ENCODE results near the gene IRF1.

- no peak for TF ChIP-seq CTCF (IDR thresholded peaks at IDR 0.05)
- no peak for TF ChIP-seq POLR2AphosphoS5 (IDR thresholded peaks at IDR 0.05; ENCODE audit: low read depth, low read length)
- TF ChIP-seq REST (IDR thresholded peaks at IDR 0.05; ENCODE audit: insufficient read depth in 1 of 2, low read depth in 2 of 2, low read length in 1 of 2), result no peak
- no peak for TF ChIP-seq SIN3A (IDR thresholded peaks at IDR 0.05; ENCODE audit: borderline replicate concordance, insufficient read depth, low read depth, low read length)
Observed at GRCh38 chr5:132471944-132472343, 18.6 kb downstream of the IRF1 start.
